ENCODE measurements around the gene APOBEC3A.
A peak's percentile ranks its signal among the peaks of the same experiment; 100 is the strongest.
"Not testable (repeated sequence)": the region's sequence is repeated elsewhere in the genome, so short reads cannot be mapped to it uniquely, and the experiment has no call there.

The APOBEC3A gene

DNA sequence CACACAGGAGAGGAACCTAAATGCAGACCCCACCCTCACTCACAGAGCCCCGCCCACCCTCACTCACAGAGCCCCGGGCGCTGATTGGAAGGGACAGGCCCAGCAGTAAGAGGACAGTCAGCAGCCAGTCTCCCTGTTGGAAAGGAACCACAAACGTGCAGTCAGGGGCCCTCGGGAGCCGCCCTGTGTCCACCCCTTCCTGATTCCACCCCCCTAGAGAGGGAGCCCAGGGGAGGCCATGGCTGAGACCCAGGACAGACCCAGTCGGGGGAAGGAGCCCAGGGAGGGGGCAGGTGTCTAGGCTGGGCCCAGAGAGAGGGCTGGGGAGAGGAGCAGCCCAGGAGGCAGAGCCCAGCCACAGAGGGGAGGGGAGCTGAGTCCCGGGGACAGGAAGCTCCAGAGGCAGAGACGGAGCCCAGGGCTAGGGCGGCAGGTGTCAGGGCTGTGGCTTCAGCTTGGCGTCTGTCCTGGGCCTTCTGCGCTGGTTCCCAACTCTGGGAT, 35.5 kb downstream of the APOBEC3A start:
- H3K27ac Mint-ChIP-seq; H3K9me3 Mint-ChIP-seq; ATAC-seq; H3K4me3 Mint-ChIP-seq; DNase-seq; H3K36me3 Mint-ChIP-seq (ENCODE audit: low read depth): not testable (repeated sequence)
- H3K27me3 Mint-ChIP-seq: peaks cover 20% of the 10 kb centered on the region
- peaks cover 14% of the 10 kb centered on the region for H3K4me1 Mint-ChIP-seq

GRCh38 chr22:38996105-38996504, 38.7 kb downstream of the APOBEC3A start:
- H3K36me3 Mint-ChIP-seq (ENCODE audit: low read depth): no peaks in the 10 kb centered on the region
- H3K4me1 Mint-ChIP-seq: peaks cover 11% of the 10 kb centered on the region
- H3K4me3 Mint-ChIP-seq: no peak overlapping the region
- no peak for DNase-seq
- H3K27ac Mint-ChIP-seq: no peak overlapping the region
- no peak for ATAC-seq
- H3K9me3 Mint-ChIP-seq: no peaks in the 10 kb centered on the region
- peaks cover 20% of the 10 kb centered on the region for H3K27me3 Mint-ChIP-seq

- no peaks in the 10 kb centered on the region for H3K9me3 Mint-ChIP-seq
- H3K4me1 Mint-ChIP-seq: peaks cover 12% of the 10 kb centered on the region
- DNase-seq: no peak
- H3K4me3 Mint-ChIP-seq: no peak overlapping the region
- H3K36me3 Mint-ChIP-seq (ENCODE audit: low read depth): no peaks in the 10 kb centered on the region
- ATAC-seq: no peak
- peaks cover 20% of the 10 kb centered on the region for H3K27me3 Mint-ChIP-seq
- H3K27ac Mint-ChIP-seq: no peak overlapping the region
Observed at GRCh38 chr22:38997518-38997917, 40.1 kb downstream of the APOBEC3A start.

DNA sequence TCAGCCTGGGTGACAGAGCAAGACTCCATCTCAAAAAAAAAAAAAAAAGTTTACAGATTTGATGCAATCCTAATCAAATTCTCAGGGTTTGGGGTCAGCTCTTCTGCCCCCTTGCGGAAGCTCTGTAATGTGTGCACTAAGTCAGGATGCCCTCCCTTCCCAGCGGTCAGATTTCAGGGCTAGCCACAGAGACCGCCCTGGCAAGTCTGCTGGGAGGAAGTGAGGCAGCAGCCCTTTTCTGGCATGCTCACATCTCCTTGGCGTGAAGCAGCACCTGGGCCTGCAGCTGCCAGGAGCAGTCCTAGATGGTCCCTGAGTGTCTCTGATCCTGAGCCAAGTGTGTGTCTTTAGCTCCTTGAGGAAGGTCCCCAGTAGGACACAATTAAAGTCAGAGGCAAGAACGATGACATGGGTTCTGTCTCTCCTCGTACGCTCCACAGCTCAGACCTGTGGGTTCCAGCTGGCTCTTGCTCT, 45.8 kb downstream of the APOBEC3A start:
- H3K9me3 Mint-ChIP-seq: no peaks in the 10 kb centered on the region
- H3K36me3 Mint-ChIP-seq (ENCODE audit: low read depth): no peaks in the 10 kb centered on the region
- no peak overlapping the region for H3K27ac Mint-ChIP-seq
- ATAC-seq: peak; percentile 96
- peaks cover 11% of the 10 kb centered on the region for H3K4me1 Mint-ChIP-seq
- DNase-seq: peak; percentile 78
- H3K27me3 Mint-ChIP-seq: no peaks in the 10 kb centered on the region
- no peak overlapping the region for H3K4me3 Mint-ChIP-seq

- ATAC-seq: no peak
- Mint-ChIP-seq H3K27ac (no peak overlapping the region), H3K4me3 (no peak overlapping the region), H3K4me1 (peaks cover 10% of the 10 kb centered on the region), H3K9me3 (no peaks in the 10 kb centered on the region), H3K27me3 (no peaks in the 10 kb centered on the region), H3K36me3 (ENCODE audit: low read depth) (no peaks in the 10 kb centered on the region)
- DNase-seq: no peak
Observed at GRCh38 chr22:39007177-39007576, 49.8 kb downstream of the APOBEC3A start.

DNA sequence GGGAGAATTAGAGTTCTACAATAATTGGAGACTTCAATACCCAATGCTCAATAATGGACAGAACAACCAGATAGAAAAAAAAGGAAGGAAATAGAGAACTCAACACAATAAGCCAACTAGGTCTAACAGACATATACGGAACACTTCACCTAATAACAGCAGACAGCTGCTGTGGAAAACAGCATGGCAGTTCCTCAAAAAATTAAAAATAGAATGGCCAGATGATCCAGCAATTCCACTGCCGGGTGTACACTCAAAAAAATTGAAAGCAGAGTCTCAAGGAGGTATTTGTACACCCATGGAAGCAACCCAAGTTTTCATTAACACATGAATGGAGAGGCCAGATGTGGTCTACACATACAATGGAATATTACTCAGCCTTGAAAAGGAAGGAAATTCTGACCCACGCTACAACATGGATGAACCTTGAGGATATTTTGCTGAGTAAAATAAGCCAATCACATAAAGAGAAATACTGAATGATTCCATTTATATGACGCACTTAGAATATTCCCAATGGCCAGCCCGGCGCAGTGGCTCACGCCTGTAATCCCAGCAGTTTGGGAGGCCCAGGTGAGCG, 51.0 kb downstream of the APOBEC3A start:
- H3K4me3 Mint-ChIP-seq; DNase-seq; ATAC-seq; H3K27ac Mint-ChIP-seq; H3K9me3 Mint-ChIP-seq; H3K36me3 Mint-ChIP-seq (ENCODE audit: low read depth); H3K27me3 Mint-ChIP-seq: not testable (repeated sequence)
- H3K4me1 Mint-ChIP-seq: peaks cover 11% of the 10 kb centered on the region

- ATAC-seq: no peak
- Mint-ChIP-seq H3K4me1 (peaks cover 26% of the 10 kb centered on the region), H3K4me3 (no peak overlapping the region), H3K27me3 (no peaks in the 10 kb centered on the region), H3K9me3 (no peaks in the 10 kb centered on the region), H3K36me3 (ENCODE audit: low read depth) (peaks cover 1% of the 10 kb centered on the region), H3K27ac (no peak overlapping the region)
- no peak for DNase-seq
Observed at GRCh38 chr22:39010946-39011345, 53.5 kb downstream of the APOBEC3A start.
